Loucy (cell line): ENCODE results near the gene TREX2.

Experiments used
- EZH2phosphoT487 ChIP-seq: fragments of 200-600 bp; IDR thresholded peaks from 2 replicates; pipeline ENCODE4 v1.6.1; 2018; ENCODE audit warnings: antibody characterized with exemption, mild to moderate bottlenecking, moderate library complexity, borderline replicate concordance
- TF ChIP-seq, protein P1 (sequence below): fragments of 200-600 bp; sonication (generic); conservative IDR thresholded peaks from 2 replicates; pipeline ENCODE4 v1.5.1; 2014; ENCODE audit warnings: mild to moderate bottlenecking, antibody characterized with exemption, low read length

DNA sequence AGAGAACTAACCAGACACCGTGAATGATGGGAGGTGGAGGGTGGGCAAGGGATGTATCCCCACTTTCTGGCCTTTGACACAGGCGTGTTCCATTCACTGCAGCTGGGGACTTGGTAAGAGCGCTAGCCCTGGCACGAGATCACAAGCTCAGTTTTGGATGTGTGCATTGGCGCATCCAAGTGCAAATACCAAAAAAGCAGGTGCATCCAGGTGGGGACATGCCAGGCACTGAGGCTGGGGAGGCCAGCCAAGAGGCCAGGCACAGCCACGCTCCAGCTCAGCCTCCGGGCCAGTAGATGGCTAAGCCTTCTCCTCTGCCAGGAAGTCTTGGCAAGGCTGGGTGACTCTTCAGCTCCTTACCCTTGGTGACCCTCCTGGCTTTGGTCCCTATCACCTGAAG is 39.0 kb downstream of the TREX2 start:
- TF ChIP-seq, protein P1, sequence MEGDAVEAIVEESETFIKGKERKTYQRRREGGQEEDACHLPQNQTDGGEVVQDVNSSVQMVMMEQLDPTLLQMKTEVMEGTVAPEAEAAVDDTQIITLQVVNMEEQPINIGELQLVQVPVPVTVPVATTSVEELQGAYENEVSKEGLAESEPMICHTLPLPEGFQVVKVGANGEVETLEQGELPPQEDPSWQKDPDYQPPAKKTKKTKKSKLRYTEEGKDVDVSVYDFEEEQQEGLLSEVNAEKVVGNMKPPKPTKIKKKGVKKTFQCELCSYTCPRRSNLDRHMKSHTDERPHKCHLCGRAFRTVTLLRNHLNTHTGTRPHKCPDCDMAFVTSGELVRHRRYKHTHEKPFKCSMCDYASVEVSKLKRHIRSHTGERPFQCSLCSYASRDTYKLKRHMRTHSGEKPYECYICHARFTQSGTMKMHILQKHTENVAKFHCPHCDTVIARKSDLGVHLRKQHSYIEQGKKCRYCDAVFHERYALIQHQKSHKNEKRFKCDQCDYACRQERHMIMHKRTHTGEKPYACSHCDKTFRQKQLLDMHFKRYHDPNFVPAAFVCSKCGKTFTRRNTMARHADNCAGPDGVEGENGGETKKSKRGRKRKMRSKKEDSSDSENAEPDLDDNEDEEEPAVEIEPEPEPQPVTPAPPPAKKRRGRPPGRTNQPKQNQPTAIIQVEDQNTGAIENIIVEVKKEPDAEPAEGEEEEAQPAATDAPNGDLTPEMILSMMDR = no peak
- TF ChIP-seq EZH2phosphoT487 = no peak
